Heart right ventricle (tissue), 16 donors: ENCODE measurements around the gene ENOX2. TPM values are rescaled to one million over a fixed set of nuclear protein-coding genes. Genes with fewer than 3 reads are reported as not detected.

Experiments used
- ATAC-seq, 8 donors: fragments of 200-7000 bp; cut with Tn5 transposase; one replicate each; pipeline ENCODE4 v1.9.1; 2020; ENCODE audit warnings: mild to moderate bottlenecking in 8 of 8, moderate library complexity in 8 of 8, moderate number of reproducible peaks in 1 of 8
- DNase-seq, 2 donors: peaks; one replicate each; pipeline ENCODE4 v3.0.0-alpha.2; 2020
- H3K27ac ChIP-seq, 10 donors: fragments of 200-600 bp; sonication (generic) in 2 of 10; one replicate each; pipeline versions ENCODE4 v1.5.0 to v1.8.0; 2020 to 2022; ENCODE audit warnings: mild to moderate bottlenecking in 3 of 10
- H3K27me3 ChIP-seq, 7 donors: fragments of 200-600 bp; one replicate each; pipeline ENCODE4 v1.8.0; 2021 to 2022; ENCODE audit warnings: mild to moderate bottlenecking in 2 of 7
- H3K36me3 ChIP-seq, 9 donors: fragments of 200-600 bp; sonication (generic) in 1 of 9; one replicate each; pipeline versions ENCODE4 v1.5.0 to v1.8.0; 2020 to 2022; ENCODE audit warnings: mild to moderate bottlenecking in 2 of 9
- H3K4me1 ChIP-seq, 9 donors: fragments of 200-600 bp; sonication (generic) in 1 of 9; one replicate each; pipeline versions ENCODE4 v1.5.0 to v1.8.0; 2020 to 2022; ENCODE audit warnings: mild to moderate bottlenecking in 4 of 9
- H3K4me3 ChIP-seq, 10 donors: fragments of 200-600 bp; sonication (generic) in 2 of 10; one replicate each; pipeline versions ENCODE4 v1.5.0 to v1.8.0; 2020 to 2022; ENCODE audit warnings: mild to moderate bottlenecking in 7 of 10, moderate library complexity in 2 of 10
- H3K9me3 ChIP-seq, 11 donors: fragments of 200-600 bp in 10 of 11; sonication (generic) in 2 of 11; one replicate each; pipeline versions ENCODE4 v1.5.0 to v1.8.0; 2013 to 2022; ENCODE audit warnings: mild to moderate bottlenecking in 2 of 11, control low read depth in 1 of 11, moderate library complexity in 1 of 11
- WGBS, 2 donors: extraction: QIAGEN DNeasy Blood & Tissue Kit; methylation state at CpG; one replicate each; pipeline ENCODE4 v1.1.7; 2013; ENCODE audit warnings: inconsistent platforms in 1 of 2; 5-methylcytosine and 5-hydroxymethylcytosine counted together
- intact Hi-C, 10 donors: fragments of 100-400 bp; cut with DNase I; formaldehyde crosslinking; loops; one replicate each; pipeline versions ENCODE4 v1.11.1 to v1.14.2; 2022
- polyA plus RNA-seq, 2 donors: library from polyadenylated mRNA; stranded (reverse); fragments of 200-250 nt; gene quantifications; one replicate each; pipeline ENCODE4 v1.2.3, GENCODE V29; 2013
- total RNA-seq, 10 donors: library from RNA; stranded (reverse); fragmentation: NEBNext Ultra II Directional in 3 of 10; extraction: Animal tissue kit (Norgen Biotek cat#: 25700) in 3 of 10; gene quantifications; one replicate each; pipeline versions ENCODE4 v1.2.1 to v1.2.4, GENCODE V29; 2021 to 2023
- TF ChIP-seq, protein P1 (sequence below), 9 donors: fragments of 200-600 bp; sonication (generic) in 2 of 9; IDR thresholded peaks; one replicate each; pipeline versions ENCODE4 v1.5.0 to v1.8.0; 2021 to 2022; ENCODE audit warnings: antibody characterized with exemption in 9 of 9, mild to moderate bottlenecking in 5 of 9, moderate library complexity in 1 of 9
- donor health status: Arrhythmogenic right ventricular cardiomyopathy.
- donor health status: ischemic (EF 13 %, LVEDD 7.1; RV severe dilation, severe dysfunction).
- donor health status: healthy with polysubstance abuse.
- donor health status: DM: no; HTN: yes; CAD: no.
- donor health status: DM: no; HTN: no; CAD: no.
- donor health status: ischemic (EF 25% LVEDD 6.9; RV normal size, moderate dysfunction).
- donor health status: ischemic (EF 25% LVEDD 5.7; RV mildly dilated, moderate dysfunction).
- donor health status: healthy.
- donor health status: DM: yes; HTN: yes; CAD: no.
- donor health status: Ischemic cardiomyopathy.
- donor health status: ischemic (EF 35%, LVEDD 5.7; RV mildly dilated, moderate dysfunction).
- donor health status: nonischemic (EF 11% LVEDD 7.7; RV severe dilation, severe dysfunction).
- donor health status: DM: yes; HTN: yes; CAD: no.
- donor health status: PGD.
- donor health status: ischemic (EF 29% LVEDD 5.4; RV normal size, mild dysfunction).
- donor health status: nonischemic (EF 23%, LVEDD 6.1; RV moderate dilation, normal function).

ENOX2 gene
- total and polyA plus RNA-seq, 12 donors: 3.4 to 22.6 (median 18.6) TPM

GRCh38 chrX:130884627-130885026, 18.4 kb downstream of the ENOX2 start:
- ATAC-seq (no peak), DNase-seq (no peak)
- Histone ChIP-seq H3K36me3 (no peaks in the 10 kb centered on the region), H3K4me3 (no peak overlapping the region), H3K27ac (no peak overlapping the region), H3K27me3 (peaks cover 0 to 45% (median 0%) of the 10 kb centered on the region in 7 donors), H3K9me3 (no peaks in the 10 kb centered on the region), H3K4me1 (peaks cover 0 to 6% (median 0%) of the 10 kb centered on the region in 9 donors)
- intact Hi-C loops: no loop called here
- TF ChIP-seq, protein P1, sequence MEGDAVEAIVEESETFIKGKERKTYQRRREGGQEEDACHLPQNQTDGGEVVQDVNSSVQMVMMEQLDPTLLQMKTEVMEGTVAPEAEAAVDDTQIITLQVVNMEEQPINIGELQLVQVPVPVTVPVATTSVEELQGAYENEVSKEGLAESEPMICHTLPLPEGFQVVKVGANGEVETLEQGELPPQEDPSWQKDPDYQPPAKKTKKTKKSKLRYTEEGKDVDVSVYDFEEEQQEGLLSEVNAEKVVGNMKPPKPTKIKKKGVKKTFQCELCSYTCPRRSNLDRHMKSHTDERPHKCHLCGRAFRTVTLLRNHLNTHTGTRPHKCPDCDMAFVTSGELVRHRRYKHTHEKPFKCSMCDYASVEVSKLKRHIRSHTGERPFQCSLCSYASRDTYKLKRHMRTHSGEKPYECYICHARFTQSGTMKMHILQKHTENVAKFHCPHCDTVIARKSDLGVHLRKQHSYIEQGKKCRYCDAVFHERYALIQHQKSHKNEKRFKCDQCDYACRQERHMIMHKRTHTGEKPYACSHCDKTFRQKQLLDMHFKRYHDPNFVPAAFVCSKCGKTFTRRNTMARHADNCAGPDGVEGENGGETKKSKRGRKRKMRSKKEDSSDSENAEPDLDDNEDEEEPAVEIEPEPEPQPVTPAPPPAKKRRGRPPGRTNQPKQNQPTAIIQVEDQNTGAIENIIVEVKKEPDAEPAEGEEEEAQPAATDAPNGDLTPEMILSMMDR (IDR thresholded peaks at IDR 0.05): no peak

DNA sequence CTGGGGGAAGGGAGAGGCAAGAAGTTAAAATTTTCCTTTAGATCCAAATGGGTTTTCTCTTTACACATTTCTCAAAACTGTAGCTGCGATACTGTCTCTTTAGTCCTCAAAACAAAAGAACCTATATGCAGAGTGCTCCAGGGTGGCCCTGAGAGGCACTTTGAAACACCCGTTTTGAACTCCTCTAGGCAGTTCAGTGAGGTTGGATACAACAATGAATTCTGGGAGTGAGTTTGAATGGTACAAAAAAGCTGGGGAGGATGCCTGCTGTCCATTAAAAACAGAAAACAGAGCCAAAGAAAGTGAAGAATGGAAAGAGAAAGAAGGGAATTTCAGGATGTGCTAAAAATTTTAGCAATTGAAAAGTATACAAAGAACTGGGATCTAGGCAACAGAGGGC, 23.1 kb downstream of the ENOX2 start:
- Histone ChIP-seq H3K4me1 (peaks cover 0 to 27% (median 3%) of the 10 kb centered on the region in 9 donors), H3K27me3 (peaks cover 0 to 38% (median 0%) of the 10 kb centered on the region in 7 donors), H3K36me3 (no peaks in the 10 kb centered on the region), H3K4me3 (no peak overlapping the region), H3K9me3 (peaks cover 0 to 6% (median 0%) of the 10 kb centered on the region in 11 donors), H3K27ac (no peak overlapping the region)
- WGBS, 2 donors: 88 to 90% methylated on average over 2 of the region's 2 CpGs
- ATAC-seq (no peak), DNase-seq (no peak)
- TF ChIP-seq, protein P1 (IDR thresholded peaks at IDR 0.05): no peak
- intact Hi-C loops: no loop called here

DNA sequence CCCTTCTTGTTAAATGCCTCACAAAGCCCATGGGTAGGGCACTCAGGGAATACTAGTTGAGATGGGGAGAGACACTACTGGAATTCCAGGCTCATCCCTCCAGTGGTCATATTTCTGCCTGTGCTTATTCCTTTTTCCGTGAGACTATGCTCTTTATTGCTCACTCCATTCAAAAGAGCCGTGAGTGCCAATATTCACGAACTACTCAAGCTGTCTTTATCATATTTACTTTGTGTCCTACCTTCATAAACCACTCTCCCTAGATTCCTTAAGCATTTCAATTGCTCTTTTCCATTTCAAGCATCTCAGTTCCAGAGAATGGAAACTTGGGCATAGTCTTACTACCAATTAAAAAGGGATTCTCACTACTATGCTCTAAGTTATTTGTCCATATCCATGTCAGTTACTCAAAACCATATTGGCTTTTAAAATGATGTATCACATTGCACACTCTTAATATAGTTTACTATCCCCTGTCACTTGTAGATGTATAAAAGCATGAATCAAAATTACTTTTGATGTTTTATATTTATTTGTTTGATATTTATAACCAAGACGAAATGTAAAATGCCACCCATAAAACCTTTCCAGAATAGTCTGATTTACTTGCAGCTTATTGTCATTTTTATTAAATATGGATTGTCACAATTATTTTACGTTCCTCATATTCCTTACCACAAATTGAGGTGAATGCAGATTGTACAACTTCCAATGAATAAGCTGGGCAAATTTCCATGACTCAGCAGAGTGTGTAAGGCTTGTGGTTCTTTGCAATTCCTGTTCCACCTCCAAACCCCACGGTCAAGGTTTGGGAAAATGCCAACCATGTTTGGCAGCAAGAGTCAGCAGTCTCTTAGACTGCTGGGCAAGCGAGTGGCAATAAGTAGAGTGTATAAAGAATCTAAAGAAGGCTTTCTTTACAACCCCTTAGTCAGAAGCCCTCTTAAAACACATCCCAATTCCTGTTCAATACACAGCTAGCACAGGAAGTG, 24.4 kb downstream of the ENOX2 start:
- H3K4me3 ChIP-seq: no peak overlapping the region
- ATAC-seq: peak in 2 of 8 donors; percentile 49 to 52
- peak overlapping the region in 1 of 10 donors; percentile 11 for H3K27ac ChIP-seq
- TF ChIP-seq, protein P1 (IDR thresholded peaks at IDR 0.05): no peak
- no peak for DNase-seq
- peaks cover 0 to 8% (median 0%) of the 10 kb centered on the region in 11 donors for H3K9me3 ChIP-seq
- intact Hi-C loops: no loop called here
- peaks cover 0 to 27% (median 3%) of the 10 kb centered on the region in 9 donors for H3K4me1 ChIP-seq
- WGBS, 2 donors: 69 to 73% methylated on average over 7 of the region's 7 CpGs
- H3K27me3 ChIP-seq: peaks cover 0 to 27% (median 0%) of the 10 kb centered on the region in 7 donors
- H3K36me3 ChIP-seq: no peaks in the 10 kb centered on the region

GRCh38 chrX:130877892-130878341, 25.1 kb downstream of the ENOX2 start:
- WGBS, 2 donors: 56 to 61% methylated on average over 1 of the region's 1 CpG
- ATAC-seq (peak in 2 of 8 donors; percentile 50 to 84), DNase-seq (no peak)
- peaks cover 0 to 27% (median 3%) of the 10 kb centered on the region in 9 donors for H3K4me1 ChIP-seq
- intact Hi-C loops: no loop called here
- peaks cover 0 to 12% (median 0%) of the 10 kb centered on the region in 11 donors for H3K9me3 ChIP-seq
- peak overlapping the region in 2 of 10 donors; percentile 11 to 25 for H3K27ac ChIP-seq
- TF ChIP-seq, protein P1 (IDR thresholded peaks at IDR 0.05): no peak
- no peaks in the 10 kb centered on the region for H3K36me3 ChIP-seq
- H3K27me3 ChIP-seq: peaks cover 0 to 20% (median 0%) of the 10 kb centered on the region in 7 donors
- H3K4me3 ChIP-seq: no peak overlapping the region
